DND-41 (cell line): ENCODE results near the gene KCNT1.

Source experiments
- CTCF ChIP-seq: IDR thresholded peaks from 2 replicates; pipeline ENCODE4 v1.5.1; 2012; ENCODE audit warnings: borderline replicate concordance, low read length, moderate library complexity, mild to moderate bottlenecking; ENCODE audit not compliant: poor library complexity, severe bottlenecking; ENCODE audit errors: extremely low read depth
- EZH2 ChIP-seq: IDR thresholded peaks from 3 replicates; pipeline ENCODE4 v1.6.1; 2012; ENCODE audit warnings: borderline replicate concordance, low read depth, mild to moderate bottlenecking, moderate library complexity, low read length, inconsistent platforms; ENCODE audit not compliant: severe bottlenecking

GRCh38 chr9:135770203-135770535 lies 68.2 kb downstream of the KCNT1 start:
- TF ChIP-seq CTCF = no peak
- TF ChIP-seq EZH2 = no peak
